Measurements from ENCODE around the gene MBL2.

Gene MBL2

DNA sequence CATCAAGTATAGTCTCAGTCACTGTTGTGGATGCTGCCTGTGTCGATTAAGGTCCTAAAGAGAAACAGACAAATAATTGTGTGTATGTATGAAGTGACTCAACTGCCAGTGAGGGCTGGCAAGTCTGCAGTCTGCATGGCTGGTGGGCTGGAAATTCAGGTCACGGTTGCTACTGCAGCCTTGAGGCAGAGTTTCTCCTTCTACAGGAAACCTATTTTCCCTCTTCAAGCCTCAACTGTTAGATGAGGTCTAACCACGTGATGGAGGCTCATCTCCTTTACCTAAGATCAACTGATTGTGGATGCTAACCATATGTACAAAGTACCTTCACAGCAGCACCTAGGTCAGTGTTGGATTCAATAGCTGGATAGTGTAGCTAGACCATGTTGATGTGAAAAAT lies 29.9 kb downstream of the MBL2 start:
- H3K27ac ChIP-seq, result no peak overlapping the region
- DNase-seq (ENCODE audit: low read depth, low spot score), result no peak

DNA sequence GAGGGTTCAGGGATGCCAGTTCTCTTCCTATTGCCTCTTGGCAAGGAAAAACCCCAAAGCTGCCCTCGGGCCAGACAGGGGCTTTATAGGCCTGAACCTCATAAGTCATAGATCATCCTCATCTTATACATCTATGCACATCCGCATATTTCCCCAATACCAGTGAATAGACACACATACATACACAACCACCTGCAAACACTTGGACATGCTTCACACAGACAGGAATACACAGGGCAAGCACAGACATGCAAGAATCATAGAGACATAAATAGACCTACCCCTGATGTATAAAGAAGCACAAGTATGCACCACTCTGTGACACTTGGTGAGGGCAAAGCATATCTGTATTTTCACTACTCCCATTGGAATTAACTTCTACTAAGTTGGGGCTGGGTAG lies 30.7 kb downstream of the MBL2 start:
- no peak overlapping the region for H3K27ac ChIP-seq
- peak; percentile 66 for DNase-seq (ENCODE audit: low read depth, low spot score)

DNA sequence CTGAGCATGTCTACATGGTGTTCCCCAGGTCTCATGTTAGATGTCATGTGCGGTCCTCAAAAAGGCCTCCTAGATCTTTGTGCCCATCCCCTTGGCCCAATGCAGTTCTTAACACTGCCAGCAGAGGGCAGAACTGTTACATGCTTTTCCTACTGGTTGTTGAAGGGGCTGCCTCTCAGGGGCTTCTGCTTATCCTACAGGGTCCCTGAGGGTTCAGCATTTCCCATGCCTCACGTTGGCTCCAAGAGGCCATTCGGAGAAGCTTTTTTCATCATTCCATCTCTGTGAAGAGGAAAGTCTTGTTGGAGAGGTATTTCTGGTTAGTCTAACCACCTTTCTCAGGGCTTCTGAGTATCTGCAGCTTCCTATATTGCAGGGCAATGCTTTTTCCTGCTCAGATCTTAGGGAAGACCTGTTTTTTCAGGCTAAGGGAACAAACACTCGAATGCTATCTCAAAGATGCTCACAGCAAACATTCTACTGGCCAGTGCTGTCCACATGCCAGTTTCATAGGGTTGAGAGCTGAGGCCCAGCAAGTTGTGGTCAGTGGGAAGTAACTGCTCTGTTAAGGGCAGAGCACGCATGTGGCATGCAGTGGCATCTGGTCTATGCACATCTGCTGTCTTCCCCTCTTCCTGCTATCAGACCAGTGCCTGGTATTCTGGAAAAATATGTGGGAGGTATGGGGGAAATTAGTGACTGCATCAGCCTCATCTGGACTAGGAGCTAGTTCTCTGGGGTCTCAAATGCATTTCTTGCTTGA lies 31.5 kb downstream of the MBL2 start:
- DNase-seq (ENCODE audit: low read depth, low spot score), result no peak
- no peak overlapping the region for H3K27ac ChIP-seq

DNA sequence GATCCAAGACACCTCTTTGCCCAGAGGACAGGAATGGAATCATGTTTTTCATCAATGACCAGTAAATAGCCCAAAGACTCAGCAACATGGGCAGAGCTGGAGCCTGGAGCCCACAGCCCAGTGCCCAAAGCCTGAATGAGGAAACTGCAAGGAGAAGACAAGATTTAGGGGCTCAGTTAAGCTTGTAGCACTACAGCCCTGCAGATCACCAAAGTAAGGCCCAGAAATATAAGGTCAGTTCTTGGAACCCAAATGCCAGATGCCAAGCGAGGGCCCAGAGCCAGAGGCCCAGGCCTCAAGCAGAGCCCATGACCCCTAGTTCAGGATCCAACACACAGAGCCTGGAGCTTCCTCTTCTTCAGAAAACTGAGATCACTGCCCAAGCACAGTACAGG lies 32.4 kb downstream of the MBL2 start:
- no peak for DNase-seq (ENCODE audit: low read depth, low spot score)
- H3K27ac ChIP-seq, result no peak overlapping the region

DNA sequence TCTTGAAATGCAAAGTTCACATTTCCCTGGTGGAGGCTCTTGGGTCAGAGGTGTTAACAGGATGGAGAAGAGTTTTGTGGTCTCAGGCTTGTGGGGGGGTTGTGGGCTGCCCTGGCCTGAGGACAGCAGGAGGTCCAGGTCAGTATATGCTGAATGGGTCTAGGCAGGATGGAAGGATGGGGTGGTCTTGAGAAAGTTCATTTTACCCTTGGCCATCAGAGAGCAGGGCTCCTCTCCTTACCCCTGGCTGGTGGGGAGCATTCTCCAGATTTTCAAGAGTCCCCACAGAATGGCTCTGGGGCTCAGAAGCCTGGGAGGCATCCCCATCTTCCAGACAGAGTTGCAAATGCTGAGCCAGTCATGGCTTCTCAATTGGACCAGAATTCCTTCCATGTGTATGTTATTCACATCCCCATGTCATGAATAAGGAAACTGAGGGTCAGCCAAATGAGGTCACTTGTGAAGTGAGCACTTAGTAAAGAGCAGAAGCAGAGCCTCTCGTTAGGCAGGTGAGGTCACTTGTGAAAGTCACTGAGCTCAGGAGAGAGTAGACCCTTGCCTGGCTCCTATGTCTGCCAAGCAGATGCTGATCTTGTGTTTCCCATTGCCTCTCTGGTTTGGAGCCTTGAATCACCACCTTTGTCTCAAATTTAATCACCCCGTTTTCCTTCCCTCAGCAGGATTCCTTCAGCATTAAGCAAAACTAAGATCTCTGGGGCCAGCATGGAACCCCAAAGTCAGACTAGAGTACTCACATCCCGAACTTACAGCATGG lies 33.0 kb downstream of the MBL2 start:
- DNase-seq (ENCODE audit: low read depth, low spot score), result no peak
- H3K27ac ChIP-seq, result no peak overlapping the region

DNA sequence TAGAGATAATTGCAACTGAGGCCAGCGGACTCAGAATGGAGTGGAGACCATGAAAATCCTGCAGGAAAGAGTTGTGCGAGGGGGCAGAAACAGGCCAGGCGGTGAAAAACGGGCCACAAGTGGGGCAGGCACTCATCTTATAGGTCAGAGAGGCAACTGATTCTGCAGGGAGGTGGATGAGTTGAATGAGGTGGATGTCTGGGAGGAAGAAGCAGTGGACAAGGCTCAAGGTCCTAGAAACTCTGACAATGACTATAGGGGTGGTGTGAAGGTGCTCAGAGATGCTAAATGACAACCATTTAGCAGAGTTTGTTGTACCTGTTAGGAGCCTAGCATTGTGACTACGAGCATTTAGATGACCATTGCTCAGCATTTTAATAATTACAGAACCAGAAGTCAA lies 33.6 kb downstream of the MBL2 start:
- DNase-seq (ENCODE audit: low read depth, low spot score), result no peak
- no peak overlapping the region for H3K27ac ChIP-seq

DNA sequence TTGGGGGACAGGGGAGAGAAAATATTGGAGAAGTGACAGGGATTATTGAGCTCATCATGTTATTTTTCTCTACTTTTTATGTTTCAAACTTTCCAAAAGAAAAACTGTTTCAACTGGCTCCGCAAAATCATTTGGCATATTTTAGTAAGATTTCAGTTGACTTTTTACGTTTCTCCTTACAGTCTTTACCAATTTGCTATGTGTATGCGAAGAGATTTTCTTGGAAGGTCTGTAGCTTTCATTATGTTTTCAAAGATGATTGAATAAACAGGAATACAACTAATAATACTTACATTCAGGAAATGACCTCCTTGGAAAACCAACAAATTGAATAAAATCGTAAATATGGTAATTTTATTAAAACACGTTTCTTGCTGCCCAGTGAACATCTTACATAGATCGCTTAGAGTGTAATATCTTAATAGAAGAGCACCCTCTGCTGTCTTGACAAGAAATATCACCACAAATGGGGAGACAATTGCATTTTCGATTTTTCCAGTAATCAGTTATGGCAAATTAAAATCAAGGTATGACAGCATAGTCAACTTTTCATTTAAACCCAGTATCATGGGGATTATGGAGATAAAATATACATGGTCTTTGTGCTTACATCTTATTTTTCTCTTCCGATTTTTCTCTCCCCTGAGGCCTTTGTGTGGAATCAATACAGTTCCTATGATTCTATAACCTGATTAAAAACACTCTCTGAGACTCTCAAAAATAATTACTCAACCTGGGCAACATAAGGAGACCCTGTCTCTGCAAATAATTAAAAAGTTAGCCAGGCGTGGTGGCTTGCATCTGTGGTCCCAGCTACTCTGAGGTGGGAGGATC lies 43.1 kb downstream of the MBL2 start:
- DNase-seq (ENCODE audit: low read depth, low spot score), result no peak
- H3K27ac ChIP-seq, result no peak overlapping the region

DNA sequence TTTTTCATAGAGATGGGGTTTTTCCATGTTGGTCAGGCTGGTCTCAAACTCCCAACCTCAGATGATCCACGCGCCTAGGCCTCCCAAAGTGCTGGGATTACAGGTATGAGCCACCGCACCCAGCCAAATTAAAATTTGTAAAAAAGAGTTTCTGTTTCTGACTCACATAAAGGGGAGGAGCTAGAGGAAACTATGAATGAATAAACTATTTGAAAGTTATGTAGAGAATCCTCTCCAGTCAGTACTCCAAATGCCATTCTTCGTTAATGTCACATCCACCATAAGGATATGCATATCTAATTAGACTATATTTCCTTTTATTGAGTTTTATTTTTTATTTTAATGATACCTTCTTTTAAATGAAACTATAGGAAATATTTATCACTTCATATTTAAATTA lies 52.6 kb downstream of the MBL2 start:
- H3K27ac ChIP-seq, result no peak overlapping the region
- no peak for DNase-seq (ENCODE audit: low read depth, low spot score)

Data from epithelial cell of prostate (primary cell).